ENCODE measurements around the gene CNN3.

CNN3 gene

GRCh38 chr1:94909486-94909885 is 17.4 kb downstream of the CNN3 start:
- H3K79me2 ChIP-seq (ENCODE audit: insufficient read depth, low read length), result peaks cover 44% of the 10 kb centered on the region

GRCh38 chr1:94908965-94909364 is 17.9 kb downstream of the CNN3 start:
- Histone ChIP-seq H3K4me2 (ENCODE audit: low read depth, low read length, poor library complexity, severe bottlenecking) (no peak overlapping the region), H2AFZ (ENCODE audit: low read length) (no peak overlapping the region), H3K9me3 (ENCODE audit: insufficient read depth, low read depth, low read length) (no peaks in the 10 kb centered on the region), H3K9me2 (replicated peaks; ENCODE audit: low read depth, low read length) (no peaks in the 10 kb centered on the region), H4K20me1 (ENCODE audit: insufficient read depth, low read length, poor library complexity, severe bottlenecking) (peaks cover 8% of the 10 kb centered on the region), H3K4me3 (ENCODE audit: low read length, poor library complexity, severe bottlenecking) (no peak overlapping the region), H3K27me3 (ENCODE audit: insufficient read depth, low read length, poor library complexity, severe bottlenecking) (no peaks in the 10 kb centered on the region), H3K79me2 (ENCODE audit: insufficient read depth, low read length) (peaks cover 39% of the 10 kb centered on the region), H3K9ac (ENCODE audit: low read depth, low read length, poor library complexity, severe bottlenecking) (no peak overlapping the region), H3K4me1 (ENCODE audit: insufficient read depth, low read length, poor library complexity, severe bottlenecking) (peaks cover 3% of the 10 kb centered on the region), H3F3A (ENCODE audit: low read depth) (no peaks in the 10 kb centered on the region), H3K36me3 (ENCODE audit: insufficient read depth, low read length) (no peaks in the 10 kb centered on the region)
- TF ChIP-seq EZH2phosphoT487 (IDR thresholded peaks at IDR 0.05; ENCODE audit: borderline replicate concordance), result no peak
- no peak for TF ChIP-seq CTCF (conservative IDR thresholded peaks at IDR 0.05; ENCODE audit: low read length)

More at GRCh38 chr1:94909486-94909885, 17.4 kb downstream of the CNN3 start:
- H3K9me3 ChIP-seq (ENCODE audit: insufficient read depth, low read depth, low read length), result no peaks in the 10 kb centered on the region
- H3K4me1 ChIP-seq (ENCODE audit: insufficient read depth, low read length, poor library complexity, severe bottlenecking), result peaks cover 3% of the 10 kb centered on the region
- H3K27me3 ChIP-seq (ENCODE audit: insufficient read depth, low read length, poor library complexity, severe bottlenecking), result no peaks in the 10 kb centered on the region
- no peak overlapping the region for H3K4me2 ChIP-seq (ENCODE audit: low read depth, low read length, poor library complexity, severe bottlenecking)
- H3K4me3 ChIP-seq (ENCODE audit: low read length, poor library complexity, severe bottlenecking), result no peak overlapping the region
- H4K20me1 ChIP-seq (ENCODE audit: insufficient read depth, low read length, poor library complexity, severe bottlenecking), result peaks cover 8% of the 10 kb centered on the region
- H3K36me3 ChIP-seq (ENCODE audit: insufficient read depth, low read length), result no peaks in the 10 kb centered on the region
- no peak overlapping the region for H2AFZ ChIP-seq (ENCODE audit: low read length)
- TF ChIP-seq CTCF (conservative IDR thresholded peaks at IDR 0.05; ENCODE audit: low read length), result no peak
- TF ChIP-seq EZH2phosphoT487 (IDR thresholded peaks at IDR 0.05; ENCODE audit: borderline replicate concordance), result no peak
- H3K9me2 ChIP-seq (replicated peaks; ENCODE audit: low read depth, low read length), result no peaks in the 10 kb centered on the region
- no peak overlapping the region for H3K9ac ChIP-seq (ENCODE audit: low read depth, low read length, poor library complexity, severe bottlenecking)
- no peaks in the 10 kb centered on the region for H3F3A ChIP-seq (ENCODE audit: low read depth)

- H2AFZ ChIP-seq (ENCODE audit: low read length), result no peak overlapping the region
- H3K4me3 ChIP-seq (ENCODE audit: low read length, poor library complexity, severe bottlenecking), result no peak overlapping the region
- H3K4me1 ChIP-seq (ENCODE audit: insufficient read depth, low read length, poor library complexity, severe bottlenecking), result peaks cover 3% of the 10 kb centered on the region
- no peak overlapping the region for H3K9ac ChIP-seq (ENCODE audit: low read depth, low read length, poor library complexity, severe bottlenecking)
- no peaks in the 10 kb centered on the region for H3K27me3 ChIP-seq (ENCODE audit: insufficient read depth, low read length, poor library complexity, severe bottlenecking)
- H4K20me1 ChIP-seq (ENCODE audit: insufficient read depth, low read length, poor library complexity, severe bottlenecking), result peaks cover 8% of the 10 kb centered on the region
- H3K9me2 ChIP-seq (replicated peaks; ENCODE audit: low read depth, low read length), result no peaks in the 10 kb centered on the region
- no peaks in the 10 kb centered on the region for H3K9me3 ChIP-seq (ENCODE audit: insufficient read depth, low read depth, low read length)
- no peak for TF ChIP-seq CTCF (conservative IDR thresholded peaks at IDR 0.05; ENCODE audit: low read length)
- TF ChIP-seq EZH2phosphoT487 (IDR thresholded peaks at IDR 0.05; ENCODE audit: borderline replicate concordance), result no peak
- no peak overlapping the region for H3K4me2 ChIP-seq (ENCODE audit: low read depth, low read length, poor library complexity, severe bottlenecking)
- H3K36me3 ChIP-seq (ENCODE audit: insufficient read depth, low read length), result no peaks in the 10 kb centered on the region
- peaks cover 34% of the 10 kb centered on the region for H3K79me2 ChIP-seq (ENCODE audit: insufficient read depth, low read length)
- H3F3A ChIP-seq (ENCODE audit: low read depth), result no peaks in the 10 kb centered on the region
These were observed 18.7 kb downstream of the CNN3 start for GRCh38 chr1:94908190-94908589.
